Heart left ventricle (tissue), 16 donors: ENCODE measurements around the gene UBALD1. TPM values are rescaled to one million over a fixed set of nuclear protein-coding genes. Genes with fewer than 3 reads are reported as not detected.

Experiments used
- ATAC-seq, 4 donors: fragments of 200-7000 bp; cut with Tn5 transposase; one replicate each; pipeline ENCODE4 v1.9.1; 2020 to 2022; ENCODE audit warnings: moderate library complexity in 4 of 4, mild to moderate bottlenecking in 3 of 4, moderate number of reproducible peaks in 1 of 4
- DNase-seq, 5 donors: peaks; one replicate each; pipeline ENCODE4 v3.0.0-alpha.2; 2020
- H3K27ac ChIP-seq, 12 donors: fragments of 200-600 bp; sonication (generic) in 4 of 12; one replicate each; pipeline versions ENCODE4 v1.5.0 to v1.8.0; 2016 to 2022; ENCODE audit warnings: mild to moderate bottlenecking in 2 of 12
- H3K27me3 ChIP-seq, 9 donors: fragments of 200-600 bp; sonication (generic) in 2 of 9; one replicate each; pipeline versions ENCODE4 v1.5.1 to v1.8.0; 2016 to 2022; ENCODE audit warnings: mild to moderate bottlenecking in 3 of 9
- H3K36me3 ChIP-seq, 9 donors: fragments of 200-600 bp; sonication (generic) in 2 of 9; one replicate each; pipeline versions ENCODE4 v1.5.0 to v1.8.0; 2018 to 2022; ENCODE audit warnings: mild to moderate bottlenecking in 2 of 9
- H3K4me1 ChIP-seq, 12 donors: fragments of 200-600 bp; sonication (generic) in 4 of 12; one replicate each; pipeline versions ENCODE4 v1.5.0 to v1.8.0; 2016 to 2022; ENCODE audit warnings: mild to moderate bottlenecking in 3 of 12
- H3K4me3 ChIP-seq, 12 donors: fragments of 200-600 bp; sonication (generic) in 4 of 12; one replicate each; pipeline versions ENCODE4 v1.5.0 to v1.8.0; 2017 to 2022; ENCODE audit warnings: mild to moderate bottlenecking in 9 of 12, moderate library complexity in 4 of 12
- H3K9me3 ChIP-seq, 12 donors: fragments of 200-600 bp; sonication (generic) in 4 of 12; one replicate each; pipeline versions ENCODE4 v1.5.0 to v1.8.0; 2016 to 2022; ENCODE audit warnings: mild to moderate bottlenecking in 1 of 12
- CTCF ChIP-seq, 12 donors: fragments of 200-600 bp; sonication (generic) in 4 of 12; IDR thresholded peaks; one replicate each; pipeline versions ENCODE4 v1.5.0 to v1.8.0; 2018 to 2022; ENCODE audit warnings: antibody characterized with exemption in 12 of 12, mild to moderate bottlenecking in 5 of 12
- POLR2A ChIP-seq, 2 donors: fragments of 450-650 bp; IDR thresholded peaks; one replicate each; pipeline ENCODE4 v1.6.1; 2017; ENCODE audit warnings: antibody characterized with exemption in 2 of 2, mild to moderate bottlenecking in 2 of 2, moderate library complexity in 2 of 2
- WGBS, 4 donors: extraction: QIAGEN DNeasy Blood & Tissue Kit in 2 of 4; methylation state at CpG; one replicate each; pipeline versions ENCODE4 v1.1.5 to v1.1.7; 2013 to 2018; 5-methylcytosine and 5-hydroxymethylcytosine counted together
- intact Hi-C, 10 donors: fragments of 100-400 bp; cut with DNase I; formaldehyde crosslinking; loops; one replicate each; pipeline versions ENCODE4 v1.11.1 to v1.14.2; 2022
- polyA plus RNA-seq, 2 donors: library from polyadenylated mRNA; stranded (reverse); fragments of 200-250 nt; gene quantifications; one replicate each; pipeline ENCODE4 v1.2.3, GENCODE V29; 2013
- total RNA-seq, 9 donors: library from RNA; depleted of rRNA in 2 of 9; stranded (reverse); fragments of >200 nt in 2 of 9; fragmentation: NEBNext Ultra II Directional in 3 of 9; extraction: Animal tissue kit (Norgen Biotek cat#: 25700) in 3 of 9; gene quantifications; one replicate each; pipeline versions ENCODE4 v1.1.0 to v1.2.4, GENCODE V29; 2016 to 2023
- donor health status: ischemic (EF 13 %, LVEDD 7.1; RV severe dilation, severe dysfunction).
- donor health status: healthy with polysubstance abuse.
- donor health status: DM: no; HTN: yes; CAD: no.
- donor health status: DM: no; HTN: no; CAD: no.
- donor health status: ischemic (EF 25% LVEDD 6.9; RV normal size, moderate dysfunction).
- donor health status: ischemic (EF 25% LVEDD 5.7; RV mildly dilated, moderate dysfunction).
- donor health status: healthy.
- donor health status: DM: yes; HTN: yes; CAD: no.
- donor health status: ischemic (EF 35%, LVEDD 5.7; RV mildly dilated, moderate dysfunction).
- donor health status: nonischemic (EF 11% LVEDD 7.7; RV severe dilation, severe dysfunction).
- donor health status: DM: yes; HTN: yes; CAD: no.
- donor health status: PGD.
- donor health status: ischemic (EF 29% LVEDD 5.4; RV normal size, mild dysfunction).
- donor health status: nonischemic (EF 23%, LVEDD 6.1; RV moderate dilation, normal function).

The UBALD1 gene
- total and polyA plus RNA-seq, 11 donors = 9.1 to 38.9 (median 19.4) TPM

- 55 to 69% (median 62%) methylated on average over 4 of the region's 4 CpGs for WGBS, 4 donors
- Histone ChIP-seq H3K9me3 (no peaks in the 10 kb centered on the region), H3K4me1 (no peaks in the 10 kb centered on the region), H3K36me3 (no peaks in the 10 kb centered on the region), H3K27me3 (no peaks in the 10 kb centered on the region), H3K27ac (no peak overlapping the region), H3K4me3 (no peak overlapping the region)
- DNase-seq (peak in 1 of 5 donors; percentile 39), ATAC-seq (peak; percentile 28 to 74 (median 59))
- TF ChIP-seq POLR2A (IDR thresholded peaks at IDR 0.05) = no peak
- no peak for TF ChIP-seq CTCF (IDR thresholded peaks at IDR 0.05)
- intact Hi-C loops = no loop called here
Observed at GRCh38 chr16:4572715-4573114, 42.0 kb downstream of the UBALD1 start.

DNA sequence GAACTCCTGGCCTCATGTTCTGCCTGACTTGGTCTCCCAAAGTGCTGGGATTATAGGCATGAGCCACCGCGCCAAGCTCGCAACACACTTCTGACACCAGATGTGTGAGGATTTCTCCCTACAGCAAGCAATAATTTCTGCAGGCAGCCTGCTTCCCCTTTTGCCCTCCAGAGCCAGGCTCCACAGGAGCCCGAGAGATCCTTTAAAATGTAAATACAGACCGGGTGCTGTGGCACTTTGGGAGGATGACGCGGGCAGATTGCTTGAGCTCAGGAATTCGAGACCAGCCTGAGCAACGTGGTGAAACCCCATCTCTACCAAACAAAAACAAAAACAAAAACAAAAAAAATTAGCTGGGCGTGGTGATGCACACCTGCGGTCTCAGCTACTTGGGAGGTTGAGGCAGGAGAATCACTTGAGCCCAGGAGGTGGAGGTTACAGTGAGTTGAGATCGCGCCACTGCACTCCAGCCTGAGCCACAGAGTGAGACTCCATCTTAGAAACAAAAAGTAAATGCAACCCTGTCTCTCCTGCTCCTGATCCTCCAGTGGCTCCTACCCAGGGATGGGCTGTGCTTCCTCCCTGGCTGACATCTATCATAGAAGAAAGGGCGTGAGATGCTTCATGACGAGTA is 43.9 kb downstream of the UBALD1 start:
- H3K9me3 ChIP-seq = no peaks in the 10 kb centered on the region
- intact Hi-C loops = no loop called here
- no peak for ATAC-seq
- no peak overlapping the region for H3K27ac ChIP-seq
- H3K4me1 ChIP-seq = no peaks in the 10 kb centered on the region
- no peak for TF ChIP-seq CTCF (IDR thresholded peaks at IDR 0.05)
- TF ChIP-seq POLR2A (IDR thresholded peaks at IDR 0.05) = no peak
- H3K27me3 ChIP-seq = no peaks in the 10 kb centered on the region
- no peak for DNase-seq
- H3K36me3 ChIP-seq = no peaks in the 10 kb centered on the region
- no peak overlapping the region for H3K4me3 ChIP-seq
- 76 to 81% (median 77%) methylated on average over 15 of the region's 15 CpGs for WGBS, 4 donors

DNA sequence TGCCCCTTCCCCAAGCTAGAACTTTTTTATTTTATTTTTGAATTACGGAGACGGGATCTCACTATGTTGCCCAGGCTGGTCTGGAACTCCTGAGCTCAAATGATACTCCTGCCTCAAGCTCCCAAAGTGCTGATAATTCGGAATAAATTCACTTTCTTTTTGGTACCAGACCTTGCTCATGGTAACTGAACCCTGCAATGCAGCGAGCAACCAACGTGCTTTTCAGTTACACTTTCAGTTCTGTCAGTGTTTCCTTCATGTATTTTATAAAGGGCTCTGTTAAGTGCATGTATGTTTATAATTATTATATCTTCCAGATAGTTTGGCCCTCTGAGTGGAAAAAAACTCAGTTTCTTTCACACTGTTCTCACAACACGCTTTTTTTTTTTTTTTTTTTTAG is 44.6 kb downstream of the UBALD1 start:
- intact Hi-C loops = no loop called here
- H3K4me3 ChIP-seq = no peak overlapping the region
- no peak for TF ChIP-seq POLR2A (IDR thresholded peaks at IDR 0.05)
- no peak for TF ChIP-seq CTCF (IDR thresholded peaks at IDR 0.05)
- no peaks in the 10 kb centered on the region for H3K27me3 ChIP-seq
- H3K27ac ChIP-seq = no peak overlapping the region
- no peaks in the 10 kb centered on the region for H3K36me3 ChIP-seq
- DNase-seq (no peak), ATAC-seq (no peak)
- no peaks in the 10 kb centered on the region for H3K4me1 ChIP-seq
- WGBS, 4 donors = 76 to 83% (median 79%) methylated on average over 6 of the region's 6 CpGs
- no peaks in the 10 kb centered on the region for H3K9me3 ChIP-seq

GRCh38 chr16:4566144-4566543 is 48.5 kb downstream of the UBALD1 start:
- 85 to 89% (median 87%) methylated on average over 3 of the region's 3 CpGs for WGBS, 4 donors
- Histone ChIP-seq H3K9me3 (no peaks in the 10 kb centered on the region), H3K4me3 (no peak overlapping the region), H3K27ac (no peak overlapping the region), H3K4me1 (no peaks in the 10 kb centered on the region), H3K36me3 (no peaks in the 10 kb centered on the region), H3K27me3 (no peaks in the 10 kb centered on the region)
- no peak for ATAC-seq
- DNase-seq = no peak
- no peak for TF ChIP-seq POLR2A (IDR thresholded peaks at IDR 0.05)
- no peak for TF ChIP-seq CTCF (IDR thresholded peaks at IDR 0.05)
- intact Hi-C loops = no loop called here
